HG03457 (cell line): ENCODE measurements around the gene PPIP5K2.
"Not testable (repeated sequence)": the region's sequence is repeated elsewhere in the genome, so short reads cannot be mapped to it uniquely, and the experiment has no call there.

Experiments used
- ATAC-seq: cut with Tn5 transposase; IDR thresholded peaks from one replicate; pipeline ENCODE4 v1.9.1; 2021; ENCODE audit warnings: moderate number of reproducible peaks; ENCODE audit not compliant: unreplicated experiment

Gene PPIP5K2

GRCh38 chr5:103119765-103120606 lies at the start of gene PPIP5K2, which contains the start of gene GIN1:
Gene PPIP5K2, plus strand, starts transcription at chr5:103120301. Its CDS starts 9,289 bp downstream, at chr5:103129590.
Gene GIN1, minus strand, starts transcription at chr5:103120138. Its CDS starts 11,431 bp downstream, at chr5:103108707.
- peak; percentile 90 for ATAC-seq

DNA sequence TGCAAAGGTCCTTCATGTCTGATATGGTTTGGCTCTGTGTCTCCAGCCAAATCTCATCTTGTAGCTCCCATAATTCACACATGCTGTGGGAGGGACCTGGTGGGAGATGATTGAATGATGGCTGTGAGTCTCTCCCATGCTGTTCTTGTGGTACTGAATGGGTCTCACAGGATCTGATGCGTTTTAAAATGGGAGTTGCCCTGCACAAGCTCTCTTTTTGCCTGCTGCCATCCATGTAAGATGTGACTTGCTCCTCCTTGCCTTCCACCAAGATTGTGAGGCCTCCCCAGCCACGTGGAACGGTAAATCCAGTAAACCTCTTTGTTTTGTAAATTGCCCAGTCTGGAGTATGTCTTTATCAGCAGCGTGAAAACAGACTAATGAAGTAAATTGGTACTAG lies 46.6 kb upstream of the PPIP5K2 start:
- ATAC-seq, result not testable (repeated sequence)

DNA sequence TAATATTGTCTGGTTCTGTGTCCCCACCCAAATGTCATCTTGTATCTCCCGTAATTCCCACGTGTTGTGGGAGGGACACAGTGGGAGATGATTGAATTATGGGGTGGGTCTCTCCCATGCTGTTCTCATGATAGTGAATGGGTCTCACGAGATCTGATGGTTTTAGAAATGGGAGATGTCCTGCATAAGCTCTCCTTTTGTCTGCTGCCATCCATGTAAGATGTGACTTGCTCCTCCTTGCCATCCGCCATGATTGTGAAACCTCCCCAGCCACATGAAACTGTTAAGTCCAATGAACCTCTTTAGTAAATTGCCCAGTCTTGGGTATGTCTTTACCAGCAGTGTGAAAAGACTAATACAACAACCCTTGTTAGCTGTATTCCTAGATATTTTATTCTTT lies 44.7 kb upstream of the PPIP5K2 start:
- no peak for ATAC-seq

DNA sequence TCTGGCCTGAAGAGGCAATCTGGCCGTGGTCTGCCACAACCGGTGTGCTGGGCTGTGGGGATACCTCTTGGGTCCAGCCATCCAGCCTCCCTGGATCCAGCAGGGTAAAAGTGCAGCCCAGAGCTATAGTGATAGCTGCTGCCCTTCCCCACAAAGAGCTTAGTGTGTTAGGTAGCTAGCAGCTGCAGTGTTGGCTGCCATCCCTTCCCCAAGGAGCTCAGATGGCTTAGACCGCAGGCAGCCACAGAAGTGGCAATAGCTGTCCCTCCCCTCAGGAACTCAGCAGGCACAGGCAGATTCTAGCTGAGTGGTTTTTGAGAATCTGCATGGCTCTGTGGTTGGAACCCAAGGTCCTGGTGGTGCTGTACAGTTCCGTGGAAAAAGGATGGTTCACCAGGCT lies 40.3 kb upstream of the PPIP5K2 start:
- ATAC-seq, result no peak

- no peak for ATAC-seq
These were observed 33.6 kb upstream of the PPIP5K2 start for GRCh38 chr5:103086547-103086946.

DNA sequence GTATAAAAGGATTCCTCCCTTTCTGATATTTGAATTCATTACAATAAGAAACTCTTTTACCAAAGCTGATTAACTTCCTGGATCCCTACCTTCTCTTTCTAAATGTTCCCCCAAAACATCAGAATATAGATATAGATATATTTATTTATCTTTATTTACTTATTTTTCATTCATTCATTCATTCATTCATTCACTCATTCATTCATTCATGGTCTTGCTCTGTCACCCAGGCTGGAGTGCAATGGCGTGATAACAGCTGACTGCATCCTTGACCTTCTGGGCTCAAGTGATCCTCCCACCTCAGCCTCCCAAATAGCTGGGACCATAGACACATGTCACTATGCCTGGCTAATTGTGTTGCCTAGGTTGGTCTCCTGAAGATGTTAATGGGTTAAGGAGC lies 30.8 kb upstream of the PPIP5K2 start:
- ATAC-seq, result no peak

DNA sequence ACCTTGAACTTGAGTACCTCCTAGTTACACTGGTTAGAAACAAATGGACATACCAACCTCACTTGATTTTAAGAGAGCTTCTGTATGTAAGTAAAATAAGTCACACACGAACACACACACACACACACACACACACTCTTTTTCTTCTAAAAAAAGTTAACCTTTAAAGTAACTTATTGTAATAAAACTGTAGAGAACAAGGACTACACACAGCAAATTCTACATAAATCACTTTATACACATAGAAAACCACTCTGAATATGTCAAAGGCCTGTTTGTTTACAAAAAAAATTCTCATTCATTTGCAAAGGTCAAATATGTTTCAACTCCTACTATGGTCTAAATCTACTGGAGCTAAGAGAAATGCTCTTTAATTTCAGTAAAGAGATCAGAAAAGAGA lies 29.3 kb upstream of the PPIP5K2 start:
- ATAC-seq, result no peak

- ATAC-seq, result no peak
These were observed 27.4 kb upstream of the PPIP5K2 start for GRCh38 chr5:103092676-103093075.

GRCh38 chr5:103093727-103094126 lies 26.4 kb upstream of the PPIP5K2 start:
- no peak for ATAC-seq

- no peak for ATAC-seq
These were observed 25.4 kb upstream of the PPIP5K2 start for GRCh38 chr5:103094737-103095136.

- ATAC-seq, result no peak
These were observed 21.1 kb upstream of the PPIP5K2 start for GRCh38 chr5:103098993-103099392.

GRCh38 chr5:103101079-103101750 lies 18.9 kb upstream of the PPIP5K2 start:
- ATAC-seq, result no peak

GRCh38 chr5:103102234-103102633 lies 17.9 kb upstream of the PPIP5K2 start:
- no peak for ATAC-seq

DNA sequence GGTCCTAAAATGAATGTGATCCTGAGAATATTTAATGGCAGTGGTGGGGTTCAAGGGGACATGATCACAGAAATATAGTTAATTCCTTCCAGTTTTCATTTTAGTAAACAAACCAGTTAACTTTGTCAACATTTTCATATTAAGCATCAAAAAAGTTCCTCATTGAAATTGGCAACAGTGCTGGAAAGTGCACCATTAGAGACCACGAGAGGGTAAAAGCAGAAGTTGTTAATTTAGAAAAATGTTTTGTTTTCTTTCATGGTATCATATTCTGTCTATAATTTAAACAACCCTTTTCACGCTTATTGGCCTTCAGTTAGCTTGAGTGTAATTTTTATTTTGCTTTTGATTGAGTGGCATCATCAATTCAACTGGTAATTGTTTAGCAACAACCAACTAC lies 12.0 kb upstream of the PPIP5K2 start:
- no peak for ATAC-seq

- no peak for ATAC-seq
These were observed 10.8 kb upstream of the PPIP5K2 start for GRCh38 chr5:103109277-103109676.

DNA sequence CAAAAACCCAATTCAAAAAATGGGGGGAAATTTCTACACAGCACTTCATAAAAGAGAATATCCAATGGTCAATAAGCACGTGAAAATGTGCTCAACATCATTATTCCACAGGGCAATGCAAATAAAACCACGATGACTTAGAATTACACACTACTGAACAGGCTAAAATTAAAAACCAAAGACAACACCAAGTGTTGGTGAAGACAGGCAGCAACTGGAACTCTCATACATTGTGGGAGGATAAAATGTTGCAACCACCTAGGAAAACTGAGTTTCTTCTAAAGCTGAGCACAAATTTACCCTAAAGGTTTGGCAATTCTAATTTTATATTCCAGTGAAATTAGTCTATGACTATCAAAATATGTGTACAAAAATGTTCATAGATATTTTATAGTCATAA lies 9.7 kb upstream of the PPIP5K2 start:
- ATAC-seq, result no peak

DNA sequence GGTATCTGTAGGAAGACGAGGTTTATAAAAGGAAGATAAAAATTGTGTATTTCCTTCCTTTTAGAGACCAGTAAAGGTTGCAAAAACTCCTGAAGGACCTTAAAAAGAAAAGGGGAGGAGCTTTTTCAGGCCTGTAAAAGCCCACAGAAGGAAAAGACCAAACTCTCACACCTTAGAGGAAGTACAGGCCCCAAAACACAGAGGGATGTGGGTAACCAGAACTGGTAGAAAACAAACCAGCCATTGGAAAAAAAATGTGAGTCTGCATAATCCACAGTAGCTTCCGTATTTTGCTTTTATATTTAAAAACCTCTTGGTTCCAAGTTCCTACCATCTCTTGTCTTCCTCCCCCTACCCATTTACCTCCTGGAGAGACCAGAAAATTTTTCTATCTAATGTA lies 8.6 kb upstream of the PPIP5K2 start:
- no peak for ATAC-seq

DNA sequence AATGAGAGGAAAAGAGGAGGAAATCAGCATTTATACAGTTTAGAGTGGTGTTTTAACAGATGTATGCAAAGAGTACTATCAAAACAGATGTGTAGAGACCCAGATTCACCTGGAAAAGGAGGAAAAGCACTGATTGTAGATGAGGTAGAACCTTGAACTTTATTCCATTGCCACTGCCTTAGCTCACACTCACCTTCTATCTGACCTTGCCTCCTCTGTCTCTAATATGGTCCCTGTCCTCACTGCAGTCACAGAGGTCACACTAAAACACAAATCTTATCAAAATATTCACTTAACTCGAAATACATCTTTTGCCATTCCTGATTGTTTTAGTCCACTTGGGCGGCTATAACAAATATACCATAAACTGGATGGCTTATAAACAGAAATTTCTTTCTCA lies 7.2 kb upstream of the PPIP5K2 start:
- ATAC-seq, result no peak

GRCh38 chr5:103114440-103114839 lies 5.7 kb upstream of the PPIP5K2 start:
- no peak for ATAC-seq

- ATAC-seq, result no peak
These were observed 2.6 kb upstream of the PPIP5K2 start for GRCh38 chr5:103117471-103117991.

GRCh38 chr5:103119070-103119764 lies 884 bp upstream of the PPIP5K2 start:
- no peak for ATAC-seq
